NT2/D1 (cell line): ENCODE results near the gene TMEM222.

Experiments
- YY1 ChIP-seq: IDR thresholded peaks from 2 replicates; pipeline ENCODE4 v1.6.1; 2011; ENCODE audit not compliant: insufficient read length, insufficient read depth
- ZNF274 ChIP-seq: IDR thresholded peaks from 2 replicates; pipeline ENCODE4 v1.6.1; 2011; ENCODE audit warnings: mild to moderate bottlenecking, low read depth, low read length

GRCh38 chr1:27297903-27298302 is 24.1 kb upstream of the TMEM222 start:
- TF ChIP-seq YY1 (no peak), ZNF274 (no peak)
